Central memory CD8-positive, alpha-beta T cell (primary cell): ENCODE data around the gene DYRK4.
A peak's percentile ranks its signal among the peaks of the same experiment; 100 is the strongest.

Experiments used
- ATAC-seq: fragments of 150-1000 bp; cut with Tn5 transposase; replicated peaks from 2 replicates; pipeline ENCODE4 v1.10.0; 2022; ENCODE audit warnings: mild to moderate bottlenecking, moderate FRiP score, moderate number of reproducible peaks; ENCODE audit not compliant: poor library complexity, severe bottlenecking; ENCODE audit errors: extremely low read depth
- DNase-seq, 2 donors: peaks; one replicate each; pipeline ENCODE4 v3.0.0; 2021; ENCODE audit warnings: low spot score in 2 of 2
- H3K27ac Mint-ChIP-seq: one replicate; pipeline ENCODE4 v1.8.0; 2022; ENCODE audit warnings: low read depth, mild to moderate bottlenecking, moderate library complexity, mixed read lengths
- H3K27me3 Mint-ChIP-seq: one replicate; pipeline ENCODE4 v1.8.0; 2022; ENCODE audit warnings: mixed read lengths
- H3K36me3 Mint-ChIP-seq: one replicate; pipeline ENCODE4 v1.8.0; 2022; ENCODE audit warnings: mild to moderate bottlenecking, moderate library complexity, mixed read lengths; ENCODE audit not compliant: insufficient read depth
- H3K4me1 Mint-ChIP-seq: one replicate; pipeline ENCODE4 v1.8.0; 2022; ENCODE audit warnings: mixed read lengths
- H3K4me3 Mint-ChIP-seq: one replicate; pipeline ENCODE4 v1.8.0; 2022; ENCODE audit warnings: mild to moderate bottlenecking, moderate library complexity, mixed read lengths
- H3K9me3 Mint-ChIP-seq: one replicate; pipeline ENCODE4 v1.8.0; 2022; ENCODE audit warnings: mixed read lengths

Gene DYRK4

GRCh38 chr12:4604684-4605193, 42.7 kb downstream of the DYRK4 start:
- Mint-ChIP-seq H3K27ac (peak overlapping the region; percentile 92), H3K36me3 (peaks cover 10% of the 10 kb centered on the region), H3K4me3 (peak overlapping the region; percentile 99), H3K9me3 (no peaks in the 10 kb centered on the region), H3K4me1 (peaks cover 31% of the 10 kb centered on the region), H3K27me3 (peaks cover 21% of the 10 kb centered on the region)
- DNase-seq, result peak; percentile 65 to 66
- ATAC-seq, result peak; percentile 94

GRCh38 chr12:4607056-4607455, 45.0 kb downstream of the DYRK4 start:
- Mint-ChIP-seq H3K36me3 (peaks cover 14% of the 10 kb centered on the region), H3K27me3 (peaks cover 18% of the 10 kb centered on the region), H3K4me3 (no peak overlapping the region), H3K9me3 (no peaks in the 10 kb centered on the region), H3K27ac (peak overlapping the region; percentile 5), H3K4me1 (peaks cover 34% of the 10 kb centered on the region)
- no peak for ATAC-seq
- no peak for DNase-seq

DNA sequence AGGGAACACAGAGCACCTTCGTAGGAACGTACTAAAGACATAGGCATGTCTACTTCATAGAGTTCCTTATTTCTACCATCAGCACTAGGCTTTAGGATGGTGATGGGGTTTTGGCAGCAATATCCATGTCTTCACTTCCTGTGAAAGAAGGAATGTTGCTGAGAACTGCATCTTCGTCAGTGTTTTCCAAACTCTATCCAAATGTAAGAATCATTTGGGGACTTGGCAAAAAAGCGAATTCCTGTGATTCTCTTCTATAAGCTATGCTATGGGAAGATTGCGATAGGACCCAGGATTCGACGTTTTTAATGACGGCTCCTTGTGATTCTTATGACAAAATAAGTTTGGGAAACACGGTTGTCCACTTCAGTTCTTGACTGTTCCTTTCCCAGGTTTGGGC, 47.1 kb downstream of the DYRK4 start:
- no peak overlapping the region for H3K4me3 Mint-ChIP-seq
- H3K36me3 Mint-ChIP-seq, result peaks cover 28% of the 10 kb centered on the region
- H3K9me3 Mint-ChIP-seq, result no peaks in the 10 kb centered on the region
- DNase-seq, result no peak
- peaks cover 34% of the 10 kb centered on the region for H3K4me1 Mint-ChIP-seq
- H3K27ac Mint-ChIP-seq, result no peak overlapping the region
- no peaks in the 10 kb centered on the region for H3K27me3 Mint-ChIP-seq
- ATAC-seq, result no peak

- Mint-ChIP-seq H3K4me1 (peaks cover 27% of the 10 kb centered on the region), H3K9me3 (no peaks in the 10 kb centered on the region), H3K4me3 (no peak overlapping the region), H3K27ac (no peak overlapping the region), H3K27me3 (no peaks in the 10 kb centered on the region), H3K36me3 (peaks cover 26% of the 10 kb centered on the region)
- DNase-seq, result no peak
- ATAC-seq, result no peak
These were observed 48.5 kb downstream of the DYRK4 start for GRCh38 chr12:4610481-4610880.

DNA sequence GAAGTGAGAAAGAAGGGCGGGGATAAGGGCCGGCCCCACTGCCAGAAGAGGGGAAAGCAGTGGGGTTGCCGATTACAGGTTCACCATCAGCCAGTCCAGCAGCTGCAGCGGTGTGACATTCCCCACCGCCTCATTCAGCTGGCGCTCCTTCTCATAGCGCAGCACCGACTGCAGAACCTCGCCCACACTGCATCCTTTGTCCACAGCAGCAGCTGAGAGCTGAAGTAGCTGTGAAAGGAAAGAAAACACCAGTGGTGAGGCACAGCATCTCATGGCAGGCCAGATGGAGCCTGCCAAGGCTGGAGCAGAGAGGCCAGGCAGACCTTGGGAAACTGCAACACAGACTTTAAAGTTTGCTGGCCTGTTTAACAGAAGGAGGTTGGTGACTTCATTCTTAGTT, 53.7 kb downstream of the DYRK4 start:
- H3K27me3 Mint-ChIP-seq, result no peaks in the 10 kb centered on the region
- H3K4me1 Mint-ChIP-seq, result no peaks in the 10 kb centered on the region
- no peak overlapping the region for H3K27ac Mint-ChIP-seq
- H3K36me3 Mint-ChIP-seq, result peaks cover 23% of the 10 kb centered on the region
- no peak overlapping the region for H3K4me3 Mint-ChIP-seq
- no peaks in the 10 kb centered on the region for H3K9me3 Mint-ChIP-seq
- DNase-seq, result no peak
- no peak for ATAC-seq

DNA sequence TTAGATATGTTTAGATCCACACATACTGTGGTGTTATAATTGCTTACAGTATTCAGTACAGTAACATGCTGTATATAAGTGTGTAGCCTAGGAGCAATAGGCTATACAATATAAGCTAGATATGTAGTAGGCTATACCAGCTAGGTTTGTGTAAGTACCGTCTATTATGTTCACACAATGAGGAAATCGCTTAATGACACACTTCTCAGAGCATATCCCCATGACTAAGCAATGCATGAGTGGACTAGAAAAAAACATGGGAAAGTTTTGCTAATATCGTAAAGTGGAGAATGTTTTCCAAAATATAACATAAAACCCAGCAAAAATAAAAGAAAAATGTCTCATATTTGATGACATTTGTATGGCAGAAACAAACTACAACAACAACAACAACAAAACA, 59.5 kb downstream of the DYRK4 start:
- no peaks in the 10 kb centered on the region for H3K4me1 Mint-ChIP-seq
- H3K27ac Mint-ChIP-seq, result no peak overlapping the region
- no peaks in the 10 kb centered on the region for H3K36me3 Mint-ChIP-seq
- no peaks in the 10 kb centered on the region for H3K9me3 Mint-ChIP-seq
- H3K27me3 Mint-ChIP-seq, result peaks cover 6% of the 10 kb centered on the region
- DNase-seq (no peak), ATAC-seq (no peak)
- H3K4me3 Mint-ChIP-seq, result no peak overlapping the region

DNA sequence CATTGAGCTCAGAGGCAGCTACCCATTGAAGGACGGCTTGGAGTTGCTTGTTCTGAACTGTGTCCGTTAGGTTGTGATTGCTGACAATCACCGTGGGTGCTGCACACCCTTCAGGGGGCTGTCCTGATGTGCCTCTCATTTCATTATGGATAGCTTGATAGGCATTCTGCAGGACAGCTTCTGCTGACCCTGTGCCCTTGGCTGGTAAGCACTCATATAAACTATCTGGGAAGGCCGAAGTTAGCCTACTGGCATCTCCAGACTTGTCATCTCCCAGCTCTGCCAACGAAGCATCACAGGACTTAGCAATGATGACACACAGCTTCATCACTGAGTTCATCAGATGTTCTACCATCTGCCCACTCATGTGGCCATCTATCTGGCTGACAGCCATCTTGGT, 64.5 kb downstream of the DYRK4 start:
- peaks cover 24% of the 10 kb centered on the region for H3K27me3 Mint-ChIP-seq
- H3K36me3 Mint-ChIP-seq, result no peaks in the 10 kb centered on the region
- DNase-seq (no peak), ATAC-seq (no peak)
- H3K27ac Mint-ChIP-seq, result no peak overlapping the region
- no peak overlapping the region for H3K4me3 Mint-ChIP-seq
- H3K9me3 Mint-ChIP-seq, result no peaks in the 10 kb centered on the region
- no peaks in the 10 kb centered on the region for H3K4me1 Mint-ChIP-seq

GRCh38 chr12:4628406-4628805, 66.4 kb downstream of the DYRK4 start:
- H3K9me3 Mint-ChIP-seq, result no peaks in the 10 kb centered on the region
- H3K27me3 Mint-ChIP-seq, result peaks cover 28% of the 10 kb centered on the region
- no peaks in the 10 kb centered on the region for H3K4me1 Mint-ChIP-seq
- H3K36me3 Mint-ChIP-seq, result no peaks in the 10 kb centered on the region
- H3K4me3 Mint-ChIP-seq, result no peak overlapping the region
- no peak for DNase-seq
- H3K27ac Mint-ChIP-seq, result no peak overlapping the region
- ATAC-seq, result no peak

DNA sequence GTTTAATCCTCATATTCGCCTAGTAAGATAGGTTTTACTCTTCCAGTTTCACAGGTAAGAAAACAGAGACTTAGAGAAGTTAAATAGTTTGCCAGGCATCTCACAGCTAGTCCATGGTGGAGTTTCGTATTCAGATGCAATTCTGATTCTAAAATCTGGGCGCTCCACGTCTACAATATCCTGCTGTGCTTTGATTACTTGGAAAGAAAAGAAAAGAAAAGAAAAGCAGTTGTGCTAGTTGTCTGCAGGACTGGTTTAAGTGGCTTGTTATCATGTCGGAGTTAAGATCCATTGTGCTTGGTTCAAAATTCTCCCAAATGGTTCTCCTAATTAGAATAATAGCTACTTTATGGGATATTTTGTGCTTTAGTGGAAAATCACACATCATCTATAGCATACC, 68.3 kb downstream of the DYRK4 start:
- peaks cover 34% of the 10 kb centered on the region for H3K27me3 Mint-ChIP-seq
- no peaks in the 10 kb centered on the region for H3K9me3 Mint-ChIP-seq
- no peak overlapping the region for H3K27ac Mint-ChIP-seq
- no peak overlapping the region for H3K4me3 Mint-ChIP-seq
- no peaks in the 10 kb centered on the region for H3K4me1 Mint-ChIP-seq
- no peak for DNase-seq
- H3K36me3 Mint-ChIP-seq, result no peaks in the 10 kb centered on the region
- no peak for ATAC-seq

- DNase-seq (no peak), ATAC-seq (no peak)
- H3K4me1 Mint-ChIP-seq, result no peaks in the 10 kb centered on the region
- peaks cover 43% of the 10 kb centered on the region for H3K27me3 Mint-ChIP-seq
- H3K27ac Mint-ChIP-seq, result no peak overlapping the region
- H3K36me3 Mint-ChIP-seq, result peaks cover 1% of the 10 kb centered on the region
- H3K4me3 Mint-ChIP-seq, result no peak overlapping the region
- H3K9me3 Mint-ChIP-seq, result no peaks in the 10 kb centered on the region
These were observed 81.7 kb downstream of the DYRK4 start for GRCh38 chr12:4643747-4644146.

DNA sequence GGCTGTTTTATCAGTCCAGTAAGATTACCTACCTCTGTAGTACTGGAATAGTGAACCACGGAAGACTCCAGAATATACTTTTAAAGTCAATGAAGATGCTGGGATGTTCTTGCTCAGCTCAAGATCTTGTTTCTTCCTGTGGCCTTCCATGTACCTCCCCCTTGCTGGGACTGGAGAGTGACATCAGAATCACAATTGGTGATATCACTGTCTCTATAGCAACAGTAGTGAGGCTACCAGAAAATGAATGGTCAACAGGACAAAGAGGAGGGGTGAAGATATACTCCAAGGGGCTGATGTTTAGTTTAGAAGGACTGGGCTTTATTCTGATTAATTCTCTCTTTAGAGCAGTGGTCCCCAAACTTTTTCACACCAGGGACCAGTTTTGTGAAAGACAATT, 83.0 kb downstream of the DYRK4 start:
- no peak overlapping the region for H3K4me3 Mint-ChIP-seq
- DNase-seq (no peak), ATAC-seq (no peak)
- peaks cover 11% of the 10 kb centered on the region for H3K4me1 Mint-ChIP-seq
- H3K27me3 Mint-ChIP-seq, result peaks cover 32% of the 10 kb centered on the region
- H3K36me3 Mint-ChIP-seq, result peaks cover 7% of the 10 kb centered on the region
- no peak overlapping the region for H3K27ac Mint-ChIP-seq
- H3K9me3 Mint-ChIP-seq, result no peaks in the 10 kb centered on the region

DNA sequence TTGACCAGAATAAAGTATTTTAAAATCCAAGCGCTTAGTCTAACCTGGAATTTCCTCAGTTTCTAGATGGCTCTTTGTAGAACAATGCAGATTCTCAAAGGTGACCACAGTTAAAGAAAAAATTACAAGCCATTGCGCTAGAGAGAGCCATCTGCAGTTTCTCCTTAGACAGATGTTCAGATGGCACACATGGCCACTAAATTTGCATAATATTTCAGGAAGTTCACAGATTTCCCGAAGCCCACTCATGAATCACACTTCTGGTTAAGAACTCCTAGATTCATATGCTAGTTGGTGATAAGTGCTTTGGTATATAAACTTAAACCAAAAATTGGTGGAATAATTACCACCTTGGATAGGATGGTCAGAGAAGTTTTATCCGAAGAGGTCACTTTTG, 86.1 kb downstream of the DYRK4 start:
- DNase-seq, result no peak
- no peaks in the 10 kb centered on the region for H3K9me3 Mint-ChIP-seq
- H3K27ac Mint-ChIP-seq, result peak overlapping the region; percentile 90
- peaks cover 4% of the 10 kb centered on the region for H3K27me3 Mint-ChIP-seq
- ATAC-seq, result no peak
- peak overlapping the region; percentile 93 for H3K4me3 Mint-ChIP-seq
- peaks cover 33% of the 10 kb centered on the region for H3K4me1 Mint-ChIP-seq
- H3K36me3 Mint-ChIP-seq, result peaks cover 9% of the 10 kb centered on the region

- Mint-ChIP-seq H3K27ac (peak within 1 kb of the TSS; percentile 90), H3K4me1 (peaks cover 35% of the 10 kb centered on the region), H3K27me3 (no peaks in the 10 kb centered on the region), H3K36me3 (peaks cover 9% of the 10 kb centered on the region), H3K4me3 (peak within 1 kb of the TSS; percentile 93), H3K9me3 (no peaks in the 10 kb centered on the region)
- DNase-seq (peak; percentile 61), ATAC-seq (peak; percentile 90)
These were observed 86.7 kb downstream of the DYRK4 start, which contains the start of the genes AKAP3 and NDUFA9 for GRCh38 chr12:4648501-4649357. AKAP3 (minus strand) TSS chr12:4649051; CDS start chr12:4638196, 10,855 bp downstream. NDUFA9 (plus strand) TSS chr12:4649114; CDS start chr12:4649127, 13 bp downstream.
